MCF 10A (cell line): Measurements from ENCODE around the gene PTPRK. TPM values are rescaled to one million over a fixed set of nuclear protein-coding genes. Genes with fewer than 3 reads are reported as not detected.

Source experiments
- BruUV-seq: library from RNA; stranded (reverse); fragments of 400-500 nt; replicated peaks from 2 replicates; lab custom pipeline; 2021; lab: Mats Ljungman, UMichigan
- CTCF ChIA-PET: fragments of 300-600 bp; sonication (Branson Sonifier 250); formaldehyde crosslinking; extraction: SDS; loops from one replicate; lab custom pipeline; 2021; ENCODE audit warnings: antibody characterized with exemption, inconsistent platforms; lab: Yijun Ruan, JAX
- POLR2A ChIA-PET: fragments of 300-600, 350-650 bp; sonication (Branson Sonifier 250); formaldehyde crosslinking; extraction: SDS; loops from one replicate; lab custom pipeline; 2020; ENCODE audit warnings: antibody characterized with exemption, inconsistent platforms; lab: Yijun Ruan, JAX
- DNase-seq: peaks from one replicate; pipeline ENCODE4 v3.0.0-alpha.2; 2018; ENCODE audit not compliant: unreplicated experiment
- H3K27ac Mint-ChIP-seq: one replicate; pipeline ENCODE4 v1.8.0; 2022; ENCODE audit warnings: mild to moderate bottlenecking, low read depth, mixed read lengths; ENCODE audit not compliant: unreplicated experiment
- H3K27me3 Mint-ChIP-seq: one replicate; pipeline ENCODE4 v1.8.0; 2022; ENCODE audit warnings: mixed read lengths; ENCODE audit not compliant: insufficient read depth, unreplicated experiment
- H3K36me3 Mint-ChIP-seq: one replicate; pipeline ENCODE4 v1.8.0; 2022; ENCODE audit warnings: mild to moderate bottlenecking, moderate library complexity, mixed read lengths; ENCODE audit not compliant: insufficient read depth, unreplicated experiment
- H3K4me1 Mint-ChIP-seq: one replicate; pipeline ENCODE4 v1.8.0; 2022; ENCODE audit warnings: mixed read lengths; ENCODE audit not compliant: insufficient read depth, unreplicated experiment
- H3K4me3 Mint-ChIP-seq: one replicate; pipeline ENCODE4 v1.8.0; 2022; ENCODE audit warnings: mild to moderate bottlenecking, moderate library complexity, mixed read lengths; ENCODE audit not compliant: unreplicated experiment
- H3K9me3 Mint-ChIP-seq: one replicate; pipeline ENCODE4 v1.8.0; 2022; ENCODE audit warnings: mixed read lengths; ENCODE audit not compliant: unreplicated experiment
- intact Hi-C: fragments of 100-400 bp; cut with micrococcal nuclease; formaldehyde crosslinking; loops from 2 replicates; pipeline ENCODE4 v1.14.1; 2022
- total RNA-seq: library from RNA; stranded (reverse); gene quantifications from 2 replicates; pipeline ENCODE4 v1.2.3, GENCODE V29; 2022
- TF ChIP-seq, protein P1 (sequence below): fragments of 200-600 bp; IDR thresholded peaks from one replicate; pipeline ENCODE4 v1.8.0; 2022; ENCODE audit warnings: antibody characterized with exemption, mild to moderate bottlenecking; ENCODE audit not compliant: unreplicated experiment

PTPRK gene
- total RNA-seq, 1 experiment from 2014 or later: 50.2 TPM

DNA sequence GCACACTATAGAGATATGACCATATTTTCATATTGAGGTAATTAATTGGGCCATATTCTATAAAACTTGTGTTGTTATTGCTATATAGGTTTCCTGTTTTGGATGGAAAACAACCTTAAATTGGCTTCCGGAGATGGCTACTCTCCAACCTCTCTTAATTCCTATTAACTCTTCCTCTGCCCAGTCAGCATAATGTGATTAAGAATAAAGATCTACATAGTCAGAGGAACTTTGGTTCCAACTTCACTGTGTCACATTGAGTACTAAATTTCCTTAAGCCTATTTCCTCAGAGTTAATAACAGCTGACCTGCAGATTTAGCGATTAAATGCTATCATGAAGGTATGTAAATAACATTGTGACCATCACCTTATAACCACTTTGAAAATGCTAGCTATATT, 67.7 kb downstream of the PTPRK start:
- ChIA-PET CTCF (no interaction called here), POLR2A (interaction anchor here (1.0 kb wide), 1 partner anchor 11 kb away, joined by 3 read pairs; no protein-coding TSS in a partner anchor)
- TF ChIP-seq, protein P1, sequence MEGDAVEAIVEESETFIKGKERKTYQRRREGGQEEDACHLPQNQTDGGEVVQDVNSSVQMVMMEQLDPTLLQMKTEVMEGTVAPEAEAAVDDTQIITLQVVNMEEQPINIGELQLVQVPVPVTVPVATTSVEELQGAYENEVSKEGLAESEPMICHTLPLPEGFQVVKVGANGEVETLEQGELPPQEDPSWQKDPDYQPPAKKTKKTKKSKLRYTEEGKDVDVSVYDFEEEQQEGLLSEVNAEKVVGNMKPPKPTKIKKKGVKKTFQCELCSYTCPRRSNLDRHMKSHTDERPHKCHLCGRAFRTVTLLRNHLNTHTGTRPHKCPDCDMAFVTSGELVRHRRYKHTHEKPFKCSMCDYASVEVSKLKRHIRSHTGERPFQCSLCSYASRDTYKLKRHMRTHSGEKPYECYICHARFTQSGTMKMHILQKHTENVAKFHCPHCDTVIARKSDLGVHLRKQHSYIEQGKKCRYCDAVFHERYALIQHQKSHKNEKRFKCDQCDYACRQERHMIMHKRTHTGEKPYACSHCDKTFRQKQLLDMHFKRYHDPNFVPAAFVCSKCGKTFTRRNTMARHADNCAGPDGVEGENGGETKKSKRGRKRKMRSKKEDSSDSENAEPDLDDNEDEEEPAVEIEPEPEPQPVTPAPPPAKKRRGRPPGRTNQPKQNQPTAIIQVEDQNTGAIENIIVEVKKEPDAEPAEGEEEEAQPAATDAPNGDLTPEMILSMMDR: no peak
- Mint-ChIP-seq H3K27ac (no peak overlapping the region), H3K4me1 (peaks cover 6% of the 10 kb centered on the region), H3K4me3 (no peak overlapping the region), H3K27me3 (no peaks in the 10 kb centered on the region), H3K9me3 (no peaks in the 10 kb centered on the region), H3K36me3 (no peaks in the 10 kb centered on the region)
- DNase-seq: no peak
- intact Hi-C loops: no loop called here
- no TSS peak for BruUV-seq

DNA sequence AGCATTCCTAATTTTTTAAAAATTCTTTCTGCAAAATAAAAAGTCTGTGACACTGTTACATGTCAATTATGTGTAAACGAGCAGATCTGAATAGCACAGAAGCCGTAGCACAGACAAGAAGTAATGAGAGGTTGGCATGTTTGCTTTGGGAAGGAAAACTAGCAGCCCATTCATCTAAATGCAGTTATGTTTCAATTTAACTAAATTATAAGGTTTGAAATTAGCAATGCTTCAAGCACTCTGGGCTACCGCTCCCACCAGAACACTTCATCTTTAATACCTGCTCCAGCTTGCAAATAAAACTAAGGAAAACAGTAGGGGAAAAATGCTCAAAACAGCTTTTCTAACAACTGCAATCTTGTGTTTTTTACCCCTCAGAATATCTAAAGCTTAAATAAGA, 73.9 kb downstream of the PTPRK start:
- H3K36me3 Mint-ChIP-seq: no peaks in the 10 kb centered on the region
- no peaks in the 10 kb centered on the region for H3K9me3 Mint-ChIP-seq
- H3K27ac Mint-ChIP-seq: no peak overlapping the region
- ChIA-PET POLR2A (no interaction called here), CTCF (interaction anchor here (0.7 kb wide), 2 partner anchors 7 to 34 kb away, joined by 3 read pairs; no protein-coding TSS in a partner anchor)
- no peak for DNase-seq
- no peak overlapping the region for H3K4me3 Mint-ChIP-seq
- no peaks in the 10 kb centered on the region for H3K27me3 Mint-ChIP-seq
- H3K4me1 Mint-ChIP-seq: peaks cover 8% of the 10 kb centered on the region
- intact Hi-C loops: no loop called here
- TF ChIP-seq, protein P1: no peak
- no TSS peak for BruUV-seq

DNA sequence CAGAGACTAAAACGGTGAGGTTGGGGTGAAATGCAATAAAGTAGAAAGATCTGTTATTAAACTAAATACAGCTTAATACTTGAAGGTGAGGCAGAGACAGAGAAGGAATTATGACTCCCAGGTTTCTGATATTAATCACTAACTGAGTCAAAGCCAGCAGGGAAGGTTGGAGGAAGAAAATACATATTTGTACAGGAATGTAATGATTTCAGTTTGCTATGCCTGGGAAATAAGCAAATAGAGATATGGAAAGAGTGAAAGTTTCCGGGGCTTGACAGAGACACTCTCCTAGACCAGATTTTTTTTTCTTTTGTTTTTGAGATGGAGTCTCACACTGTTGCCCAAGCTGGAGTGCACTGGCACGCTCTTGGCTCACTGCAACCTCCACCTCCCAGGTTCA, 76.8 kb downstream of the PTPRK start:
- Mint-ChIP-seq H3K9me3 (no peaks in the 10 kb centered on the region), H3K27me3 (no peaks in the 10 kb centered on the region), H3K27ac (peak overlapping the region; percentile 0), H3K36me3 (no peaks in the 10 kb centered on the region), H3K4me3 (no peak overlapping the region), H3K4me1 (peaks cover 9% of the 10 kb centered on the region)
- ChIA-PET POLR2A (no interaction called here), CTCF (no interaction called here)
- DNase-seq: no peak
- TF ChIP-seq, protein P1: no peak
- intact Hi-C loops: no loop called here
- no TSS peak for BruUV-seq

DNA sequence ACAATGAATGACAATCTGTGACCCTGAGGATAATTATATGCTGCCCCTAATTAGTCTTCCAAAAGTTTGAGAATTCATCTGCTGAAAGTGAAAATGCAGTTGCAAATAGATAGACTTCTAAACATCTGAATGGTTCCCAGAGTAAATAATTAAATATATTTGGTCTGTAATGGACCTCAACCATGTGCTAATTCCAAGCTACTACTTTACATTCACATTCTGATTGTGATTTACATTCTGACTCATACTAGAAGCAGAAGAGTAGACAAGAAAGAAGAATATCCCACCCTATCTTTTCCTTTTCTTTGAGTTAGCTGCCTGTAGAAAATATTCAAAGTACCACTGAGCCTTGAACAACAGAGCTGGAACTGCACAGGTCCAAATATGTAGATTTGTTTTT, 80.8 kb downstream of the PTPRK start:
- H3K4me1 Mint-ChIP-seq: peaks cover 22% of the 10 kb centered on the region

More for the DNA sequence above, 80.8 kb downstream of the PTPRK start:
- Mint-ChIP-seq H3K27me3 (no peaks in the 10 kb centered on the region), H3K36me3 (no peaks in the 10 kb centered on the region), H3K4me3 (no peak overlapping the region), H3K27ac (no peak overlapping the region), H3K9me3 (no peaks in the 10 kb centered on the region)
- no peak for DNase-seq
- TF ChIP-seq, protein P1: no peak
- BruUV-seq: no TSS peak
- intact Hi-C loops: no loop called here
- POLR2A ChIA-PET: no interaction called here
- CTCF ChIA-PET: no interaction called here
